ENCODE results near the gene STRBP. TPM values are rescaled to one million over a fixed set of nuclear protein-coding genes. Genes with fewer than 3 reads are reported as not detected.
A peak's percentile ranks its signal among the peaks of the same experiment; 100 is the strongest.

Gene STRBP
- total and polyA plus RNA-seq, 2 of the 4 experiments (the other 2 are of a cell fraction) = 2.1 to 2.5 TPM

GRCh38 chr9:123175854-123176629, 92.3 kb downstream of the STRBP start (continued):
- no peak for TF ChIP-seq ELK1 (IDR thresholded peaks at IDR 0.05; ENCODE audit: borderline replicate concordance, low read depth, low read length)

GRCh38 chr9:123174887-123175518, 93.4 kb downstream of the STRBP start:
- Histone ChIP-seq H2AK5ac (ENCODE audit: low read depth, low read length) (no peak overlapping the region), H3K14ac (replicated peaks; ENCODE audit: low read depth, low read length) (no peak overlapping the region), H3K4me1 (ENCODE audit: control insufficient read depth, insufficient read depth, low read length) (no peaks in the 10 kb centered on the region), H4K91ac (ENCODE audit: insufficient read depth, low read depth, low read length) (no peak overlapping the region), H3K27ac (ENCODE audit: insufficient read depth, low read length) (no peak overlapping the region), H3K18ac (ENCODE audit: low read depth, low read length) (no peak overlapping the region), H3K23ac (ENCODE audit: low read depth, low read length) (0 out of 2 replicates have a peak overlapping the region, but pooled peaks have one; percentile 16), H3K9me3 (ENCODE audit: control insufficient read depth, insufficient read depth, low read length) (no peaks in the 10 kb centered on the region), H2BK5ac (ENCODE audit: low read depth, low read length, poor library complexity, severe bottlenecking) (no peak overlapping the region), H4K8ac (ENCODE audit: low read depth in 2 of 2, low read length in 2 of 2) (no peak overlapping the region), H3K56ac (ENCODE audit: extremely low read depth, insufficient read depth, low read length) (no peak overlapping the region), H3K9ac (ENCODE audit: low read depth, low read length) (no peak overlapping the region), H2BK120ac (ENCODE audit: low read depth, low read length) (no peak overlapping the region), H4K20me1 (ENCODE audit: insufficient read depth, low read length) (no peaks in the 10 kb centered on the region), H3K9me1 (ENCODE audit: insufficient read depth, low read length) (no peaks in the 10 kb centered on the region; the same call in 1 of the 2 replicates), H3K4ac (ENCODE audit: low read depth, low read length) (no peak overlapping the region), H4K5ac (ENCODE audit: low read depth, low read length) (no peak overlapping the region), H3K79me1 (ENCODE audit: low read depth in 1 of 2, low read length in 2 of 2) (no peaks in the 10 kb centered on the region), H2AK9ac (replicated peaks; ENCODE audit: low read depth, low read length, poor library complexity) (no peak overlapping the region), H3K4me2 (ENCODE audit: low read depth, low read length) (no peak overlapping the region), H2BK15ac (ENCODE audit: low read depth, low read length) (no peak overlapping the region), H2AFZ (replicated peaks; ENCODE audit: low read length, poor library complexity) (no peak overlapping the region), H3K4me3 (ENCODE audit: insufficient read depth, low read depth, low read length) (no peak overlapping the region), H3K27me3 (ENCODE audit: control insufficient read depth, insufficient read depth, low read length) (no peaks in the 10 kb centered on the region), H3K36me3 (ENCODE audit: control insufficient read depth, insufficient read depth, low read length) (no peaks in the 10 kb centered on the region), H2BK20ac (ENCODE audit: low read depth, low read length) (no peak overlapping the region)
- ChIA-PET CTCF (no interaction called here), POLR2A (ENCODE audit: unreplicated experiment) (no interaction called here)
- no CpG with 5 or more reads among the region's 1 CpG for WGBS, 2 experiments (ENCODE audit: extremely low coverage in 2 of 2, insufficient read length in 1 of 2)
- BruUV-seq (replicated peaks) = no TSS peak
- DNase-seq (no peak), ATAC-seq (ENCODE audit: low read depth) (no peak)
- TF ChIP-seq CEBPB (IDR thresholded peaks at IDR 0.05; ENCODE audit: low read depth, low read length) (no peak), NFE2L2 (IDR thresholded peaks at IDR 0.05; ENCODE audit: low read depth, low read length) (no peak), RCOR1 (IDR thresholded peaks at IDR 0.05; ENCODE audit: insufficient replicate concordance, low read length) (no peak), MXI1 (IDR thresholded peaks at IDR 0.05; ENCODE audit: borderline replicate concordance, low read depth, low read length) (no peak), POLR2A (IDR thresholded peaks at IDR 0.05; ENCODE audit: low read depth, low read length) (no peak), CTCF (conservative IDR thresholded peaks at IDR 0.05; ENCODE audit: low read depth, low read length) (no peak)
- in situ Hi-C loops (cut with MboI; ENCODE audit: low sequenced_read_pairs) (no loop called here), dilution Hi-C loops (cut with HindIII; ENCODE audit: low sequenced_read_pairs, unreplicated experiment) (no loop called here), intact Hi-C loops (cut with micrococcal nuclease) (loop anchor here (5.0 kb wide), 2 partner anchors 38 to 77 kb away; no protein-coding TSS in a partner anchor)

Data from IMR-90 (cell line).